ENCODE results near the gene LRCH4. TPM values are rescaled to one million over a fixed set of nuclear protein-coding genes. Genes with fewer than 3 reads are reported as not detected.

LRCH4 gene
- total and polyA plus RNA-seq, 2 of the 13 experiments (the other 11 are each of a cell fraction or from before 2014, with no cell fraction given), result 7.0 to 9.3 TPM

- TF ChIP-seq, protein P1, sequence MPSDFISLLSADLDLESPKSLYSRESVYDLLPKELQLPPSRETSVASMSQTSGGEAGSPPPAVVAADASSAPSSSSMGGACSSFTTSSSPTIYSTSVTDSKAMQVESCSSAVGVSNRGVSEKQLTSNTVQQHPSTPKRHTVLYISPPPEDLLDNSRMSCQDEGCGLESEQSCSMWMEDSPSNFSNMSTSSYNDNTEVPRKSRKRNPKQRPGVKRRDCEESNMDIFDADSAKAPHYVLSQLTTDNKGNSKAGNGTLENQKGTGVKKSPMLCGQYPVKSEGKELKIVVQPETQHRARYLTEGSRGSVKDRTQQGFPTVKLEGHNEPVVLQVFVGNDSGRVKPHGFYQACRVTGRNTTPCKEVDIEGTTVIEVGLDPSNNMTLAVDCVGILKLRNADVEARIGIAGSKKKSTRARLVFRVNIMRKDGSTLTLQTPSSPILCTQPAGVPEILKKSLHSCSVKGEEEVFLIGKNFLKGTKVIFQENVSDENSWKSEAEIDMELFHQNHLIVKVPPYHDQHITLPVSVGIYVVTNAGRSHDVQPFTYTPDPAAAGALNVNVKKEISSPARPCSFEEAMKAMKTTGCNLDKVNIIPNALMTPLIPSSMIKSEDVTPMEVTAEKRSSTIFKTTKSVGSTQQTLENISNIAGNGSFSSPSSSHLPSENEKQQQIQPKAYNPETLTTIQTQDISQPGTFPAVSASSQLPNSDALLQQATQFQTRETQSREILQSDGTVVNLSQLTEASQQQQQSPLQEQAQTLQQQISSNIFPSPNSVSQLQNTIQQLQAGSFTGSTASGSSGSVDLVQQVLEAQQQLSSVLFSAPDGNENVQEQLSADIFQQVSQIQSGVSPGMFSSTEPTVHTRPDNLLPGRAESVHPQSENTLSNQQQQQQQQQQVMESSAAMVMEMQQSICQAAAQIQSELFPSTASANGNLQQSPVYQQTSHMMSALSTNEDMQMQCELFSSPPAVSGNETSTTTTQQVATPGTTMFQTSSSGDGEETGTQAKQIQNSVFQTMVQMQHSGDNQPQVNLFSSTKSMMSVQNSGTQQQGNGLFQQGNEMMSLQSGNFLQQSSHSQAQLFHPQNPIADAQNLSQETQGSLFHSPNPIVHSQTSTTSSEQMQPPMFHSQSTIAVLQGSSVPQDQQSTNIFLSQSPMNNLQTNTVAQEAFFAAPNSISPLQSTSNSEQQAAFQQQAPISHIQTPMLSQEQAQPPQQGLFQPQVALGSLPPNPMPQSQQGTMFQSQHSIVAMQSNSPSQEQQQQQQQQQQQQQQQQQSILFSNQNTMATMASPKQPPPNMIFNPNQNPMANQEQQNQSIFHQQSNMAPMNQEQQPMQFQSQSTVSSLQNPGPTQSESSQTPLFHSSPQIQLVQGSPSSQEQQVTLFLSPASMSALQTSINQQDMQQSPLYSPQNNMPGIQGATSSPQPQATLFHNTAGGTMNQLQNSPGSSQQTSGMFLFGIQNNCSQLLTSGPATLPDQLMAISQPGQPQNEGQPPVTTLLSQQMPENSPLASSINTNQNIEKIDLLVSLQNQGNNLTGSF (CRISPR knock-in tag; IDR thresholded peaks at IDR 0.05), result 0 out of 2 replicates have a peak, but pooled peaks have one; percentile 43
- TF ChIP-seq HNF4A (CRISPR knock-in tag; IDR thresholded peaks at IDR 0.05), result no peak
- 0 out of 2 replicates have a peak, but pooled peaks have one; percentile 34 for TF ChIP-seq IRF1 (CRISPR knock-in tag; IDR thresholded peaks at IDR 0.05; ENCODE audit: low read depth)
- TF ChIP-seq TFDP2 (CRISPR knock-in tag; IDR thresholded peaks at IDR 0.05), result no peak
- TF ChIP-seq HNRNPK (IDR thresholded peaks at IDR 0.05; ENCODE audit: low read depth, low read length, poor library complexity, severe bottlenecking), result peak; percentile 58
- no peak for TF ChIP-seq ZBTB33 (CRISPR knock-in tag; IDR thresholded peaks at IDR 0.05)
- TF ChIP-seq MBD4 (IDR thresholded peaks at IDR 0.05; ENCODE audit: borderline replicate concordance, low read length), result no peak
- TF ChIP-seq ZNF496 (CRISPR knock-in tag; IDR thresholded peaks at IDR 0.05; ENCODE audit: insufficient replicate concordance), result no peak
- TF ChIP-seq AKAP8 (CRISPR knock-in tag; IDR thresholded peaks at IDR 0.05), result peak; percentile 100
- TF ChIP-seq SIN3B (IDR thresholded peaks at IDR 0.05; ENCODE audit: low read length), result peak; percentile 37; the same call in 1 of the 2 replicates
- TF ChIP-seq DR1 (CRISPR knock-in tag; IDR thresholded peaks at IDR 0.05), result no peak; the same call in 1 of the 2 replicates
- TF ChIP-seq ZBTB26 (CRISPR knock-in tag; IDR thresholded peaks at IDR 0.05; ENCODE audit: borderline replicate concordance), result no peak
- TF ChIP-seq DPF2 (CRISPR knock-in tag; IDR thresholded peaks at IDR 0.05; ENCODE audit: borderline replicate concordance, low read depth), result no peak
- TF ChIP-seq CREM (IDR thresholded peaks at IDR 0.05), result 0 out of 2 replicates have a peak, but pooled peaks have one; percentile 34
- TF ChIP-seq CREM (CRISPR knock-in tag; IDR thresholded peaks at IDR 0.05), result no peak
- TF ChIP-seq ZNF772 (CRISPR knock-in tag; IDR thresholded peaks at IDR 0.05), result no peak
- no peak for TF ChIP-seq ZNF788 (CRISPR knock-in tag; IDR thresholded peaks at IDR 0.05; ENCODE audit: borderline replicate concordance)
Observed at GRCh38 chr7:100570954-100571828, 14.7 kb downstream of the LRCH4 start (continued).

Measured in HepG2 (cell line).